Right hindlimb (tissue), 1 donor: ENCODE results near the gene TBCK.
"Not testable (repeated sequence)": the region's sequence is repeated elsewhere in the genome, so short reads cannot be mapped to it uniquely, and the experiment has no call there.

Experiments
- DNase-seq: peaks from one replicate; pipeline ENCODE4 v3.0.0-alpha.2; 2018

TBCK gene

DNA sequence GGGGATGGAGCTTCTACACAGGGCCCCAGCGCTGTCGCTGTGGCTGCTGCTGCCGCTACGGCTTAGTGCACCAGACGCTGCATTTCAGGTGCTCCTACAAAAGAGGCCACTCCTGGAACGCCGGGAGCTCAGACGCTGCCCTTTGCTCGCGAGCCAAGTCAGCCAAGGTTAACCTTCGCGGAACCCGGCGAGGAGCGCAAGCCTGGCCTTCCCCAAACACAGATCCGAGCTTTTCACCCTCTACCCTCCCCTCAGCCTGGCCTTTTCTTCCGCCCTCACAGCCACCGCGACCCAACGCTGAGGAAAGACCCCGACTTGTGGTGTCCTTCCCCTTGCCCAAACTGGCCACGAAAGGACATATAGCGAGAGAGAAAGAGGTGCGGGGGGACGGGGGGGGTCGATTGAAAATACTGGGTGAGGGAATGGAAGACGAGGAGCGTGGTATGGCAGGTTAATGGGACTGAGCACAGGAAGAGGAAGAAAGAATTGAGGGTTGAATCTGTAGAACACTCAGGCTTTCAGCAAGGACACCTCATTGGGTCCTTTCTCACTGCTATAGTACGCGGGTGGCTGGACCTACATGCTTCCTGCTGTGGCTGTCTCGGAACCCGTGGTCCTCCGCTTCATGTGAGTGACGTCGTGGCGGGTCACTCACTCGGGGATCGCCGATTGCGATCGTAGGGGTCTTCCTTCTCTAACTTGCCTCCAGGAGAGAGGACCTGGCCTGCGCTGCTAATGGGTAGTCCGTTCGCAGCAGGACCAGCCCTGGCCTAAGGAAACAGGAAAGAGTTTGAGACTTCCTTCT, at the start of gene TBCK, which contains the start of gene AIMP1:
TSS of gene TBCK (minus strand) at position 242 of the 805 bp plus-strand sequence. CDS start 7,249 bp downstream, outside the sequence.
TSS of gene AIMP1 (plus strand) at position 583 of the 805 bp plus-strand sequence. CDS start 8,460 bp downstream, outside the sequence.
- peak; percentile 96 for DNase-seq

DNA sequence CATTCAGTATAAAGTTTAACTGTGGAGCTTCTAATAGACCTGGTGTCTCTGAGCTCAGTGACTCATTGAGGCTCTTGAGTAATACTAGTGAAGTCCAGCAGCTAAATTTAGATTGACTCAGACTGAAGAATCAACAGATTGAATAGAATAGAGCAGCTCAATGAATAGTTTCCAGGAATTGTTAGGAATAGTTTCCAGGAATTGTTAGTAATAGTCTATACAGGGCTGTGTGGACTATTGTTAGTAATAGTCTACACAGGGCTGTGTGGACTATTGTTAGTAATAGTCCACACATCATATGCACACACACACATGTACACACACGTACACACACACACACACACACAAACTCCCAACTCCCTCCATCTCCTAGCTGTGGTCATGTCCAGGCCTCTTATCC, 49.6 kb upstream of the TBCK start:
- no peak for DNase-seq

DNA sequence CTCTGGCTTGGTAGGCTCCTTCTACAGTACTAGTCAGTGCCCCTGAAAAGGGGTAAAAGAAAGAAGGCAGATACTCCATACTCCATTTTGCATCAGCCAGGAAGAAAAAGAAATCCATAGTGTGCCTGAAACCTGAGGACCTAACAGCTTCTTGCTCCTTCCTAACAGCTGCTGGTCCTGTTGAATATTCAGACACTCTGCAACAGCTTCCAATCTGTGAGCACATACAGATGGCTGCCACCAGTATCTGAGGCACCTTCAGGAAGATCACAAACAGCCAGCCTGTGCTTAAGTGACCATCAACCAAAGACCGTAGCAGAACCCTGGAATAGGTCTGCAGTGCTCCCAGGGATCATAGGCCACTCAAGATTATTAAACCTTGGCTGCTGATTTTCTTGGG, 48.3 kb upstream of the TBCK start:
- DNase-seq = no peak

- no peak for DNase-seq
Observed at GRCh38 chr4:106362086-106362825, 46.2 kb upstream of the TBCK start.

- no peak for DNase-seq
Observed at GRCh38 chr4:106358899-106359298, 42.9 kb upstream of the TBCK start.

DNA sequence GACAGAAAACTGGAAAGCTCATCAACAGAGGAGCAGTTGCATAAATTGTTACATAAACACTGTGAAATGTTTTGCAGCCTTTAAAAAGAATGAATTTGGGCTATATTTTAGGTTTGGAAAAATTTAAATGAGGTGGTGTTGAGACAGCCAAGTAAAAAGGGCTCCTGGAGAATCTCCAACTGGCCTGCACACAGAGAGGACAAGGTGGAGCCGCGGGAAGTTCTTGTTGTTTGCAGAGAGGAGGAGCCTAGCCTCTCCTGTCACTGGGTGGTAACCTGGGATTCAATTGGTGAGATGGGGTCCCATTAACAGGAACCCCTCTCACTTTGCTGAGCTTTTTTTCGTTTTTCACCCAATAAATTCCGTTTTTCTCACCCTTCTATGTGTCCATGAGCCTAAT, 39.2 kb upstream of the TBCK start:
- DNase-seq = peak; percentile 51

- DNase-seq = no peak
Observed at GRCh38 chr4:106353786-106354185, 37.8 kb upstream of the TBCK start.

- no peak for DNase-seq
Observed at GRCh38 chr4:106351016-106351415, 35.0 kb upstream of the TBCK start.

- no peak for DNase-seq
Observed at GRCh38 chr4:106347167-106347566, 31.2 kb upstream of the TBCK start.

GRCh38 chr4:106344647-106344970, 28.6 kb upstream of the TBCK start:
- DNase-seq = no peak

- DNase-seq = no peak
Observed at GRCh38 chr4:106343865-106344646, 28.0 kb upstream of the TBCK start.

GRCh38 chr4:106340774-106341173, 24.8 kb upstream of the TBCK start:
- DNase-seq = no peak

DNA sequence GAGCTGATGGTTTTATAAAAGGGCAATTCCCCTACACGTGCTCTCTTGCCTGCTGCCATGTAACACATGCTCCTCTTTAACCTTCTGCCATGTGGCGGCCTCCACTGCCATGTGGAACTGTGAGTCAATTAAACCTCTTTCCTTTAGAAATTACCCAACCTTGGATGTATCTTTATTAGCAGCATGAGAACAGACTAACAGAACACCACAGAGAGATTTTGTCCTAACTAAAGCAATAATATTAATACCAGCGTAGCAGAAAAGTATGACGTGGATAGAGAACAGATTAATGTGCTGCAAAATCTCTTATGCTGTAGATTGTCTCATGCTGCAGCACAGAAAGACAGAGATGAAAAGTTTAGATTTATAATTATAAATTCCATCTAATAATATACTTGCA, 23.4 kb upstream of the TBCK start:
- DNase-seq = no peak

- no peak for DNase-seq
Observed at GRCh38 chr4:106338671-106339070, 22.7 kb upstream of the TBCK start.

GRCh38 chr4:106337916-106338315, 21.9 kb upstream of the TBCK start:
- DNase-seq = no peak

DNA sequence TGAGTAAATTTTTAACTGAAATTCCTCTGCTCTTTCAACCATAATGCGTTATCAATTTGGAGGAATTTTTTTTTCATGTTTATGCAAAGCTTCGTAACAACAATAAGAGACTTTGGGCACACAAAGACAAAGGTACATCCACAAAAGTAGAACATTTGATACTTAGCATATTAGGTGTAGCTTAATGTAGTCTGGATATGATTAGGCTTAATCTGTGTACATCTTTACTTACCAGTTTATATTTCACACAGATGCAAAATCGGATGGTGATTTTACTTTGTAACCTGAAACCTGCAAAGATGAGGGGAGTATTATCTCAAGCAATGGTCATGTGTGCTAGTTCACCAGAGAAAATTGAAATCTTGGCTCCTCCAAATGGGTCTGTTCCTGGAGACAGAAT, 20.6 kb upstream of the TBCK start:
- no peak for DNase-seq

- no peak for DNase-seq
Observed at GRCh38 chr4:106334741-106335470, 18.9 kb upstream of the TBCK start.

DNA sequence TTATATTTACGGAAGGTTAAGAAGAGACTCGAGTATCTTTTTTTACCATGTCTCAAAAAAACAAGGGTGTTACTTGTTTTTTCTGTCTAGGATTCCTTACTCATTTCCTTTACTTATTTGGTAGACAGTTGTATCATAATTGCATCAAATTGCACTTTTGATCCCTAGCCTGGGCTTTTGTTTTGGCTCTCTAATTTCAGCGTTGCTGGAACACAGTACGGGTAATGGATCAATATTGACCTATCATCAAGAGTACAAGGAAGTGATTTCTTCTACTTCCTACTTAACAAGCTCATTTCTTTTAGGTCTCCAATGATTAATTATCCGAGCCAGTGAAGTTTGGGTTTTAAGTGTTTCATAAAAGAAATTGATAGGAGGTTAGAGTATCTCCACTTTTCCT, 17.2 kb upstream of the TBCK start:
- DNase-seq = no peak

GRCh38 chr4:106329041-106329618, 13.1 kb upstream of the TBCK start:
- DNase-seq = no peak

GRCh38 chr4:106325800-106326199, 9.8 kb upstream of the TBCK start:
- DNase-seq = no peak

DNA sequence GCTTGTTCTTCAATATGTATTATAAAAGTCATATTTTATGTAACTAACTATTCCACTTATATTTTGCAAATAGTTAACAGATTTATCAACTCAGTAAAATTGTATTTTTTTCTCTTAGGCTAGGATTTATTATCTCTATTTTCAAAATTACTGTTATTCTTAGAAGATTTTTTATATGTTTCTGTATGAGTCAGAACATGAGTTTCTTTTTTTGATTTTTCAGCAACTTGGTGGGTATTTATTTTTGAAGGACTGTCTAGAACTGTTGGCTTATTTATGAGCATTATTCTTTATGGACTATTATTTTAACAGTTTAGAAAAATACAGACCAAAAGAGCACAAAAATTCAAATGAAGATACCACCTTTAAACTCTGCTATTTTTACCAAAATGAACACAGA, 7.1 kb upstream of the TBCK start:
- DNase-seq = no peak

- not testable (repeated sequence) for DNase-seq
Observed at GRCh38 chr4:106321814-106322213, 5.8 kb upstream of the TBCK start.
